Measurements from ENCODE around the gene FGR. TPM values are rescaled to one million over a fixed set of nuclear protein-coding genes. Genes with fewer than 3 reads are reported as not detected.

FGR gene
- polyA plus RNA-seq, 1 donor (not counting 4 experiments of a cell fraction or from before 2014, with no cell fraction given), result 0.04 TPM

DNA sequence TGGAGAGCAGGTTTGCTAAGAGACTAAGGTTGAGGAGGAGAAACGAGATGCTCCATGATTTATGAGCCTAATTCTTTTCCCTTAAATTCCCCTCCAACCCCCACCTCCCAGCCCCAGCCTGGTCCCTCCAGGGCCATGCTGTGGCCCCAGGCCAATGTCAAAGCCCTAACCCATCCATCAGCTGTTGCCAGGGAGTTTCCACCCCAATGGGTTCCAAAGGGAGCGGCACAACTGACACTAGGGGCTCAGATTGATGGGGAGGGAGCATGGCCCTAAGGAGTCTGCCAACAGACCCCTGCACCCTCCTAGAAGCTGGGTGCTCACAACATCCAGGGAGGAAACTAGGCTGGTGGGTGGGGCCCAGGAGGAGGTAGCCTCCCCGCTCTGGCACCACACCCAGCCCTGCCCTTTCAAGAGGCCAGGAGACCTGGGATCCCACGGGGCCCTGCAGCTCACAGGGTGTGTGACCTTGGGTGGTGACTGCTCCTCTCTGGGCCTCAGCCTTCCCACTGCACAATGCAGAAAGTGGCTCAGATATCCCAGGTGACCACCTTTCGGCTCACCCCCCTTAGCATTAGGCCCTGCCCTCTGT lies 44.0 kb downstream of the FGR start:
- Histone ChIP-seq H3K4me1 (ENCODE audit: control insufficient read depth, extremely low read depth, insufficient read depth, low read length) (peaks cover 48% of the 10 kb centered on the region), H3K4me3 (ENCODE audit: control insufficient read depth in 2 of 3, extremely low read depth in 1 of 3, insufficient read depth in 2 of 3, low read depth in 1 of 3, low read length in 3 of 3) (no peak overlapping the region), H3K27me3 (ENCODE audit: control insufficient read depth, extremely low read depth, insufficient read depth, low read length) (no peaks in the 10 kb centered on the region), H3K36me3 (ENCODE audit: control insufficient read depth in 2 of 2, extremely low read depth in 1 of 2, insufficient read depth in 2 of 2, low read length in 2 of 2) (peaks cover 2 to 7% of the 10 kb centered on the region in 2 experiments), H3K9ac (ENCODE audit: control insufficient read depth, extremely low read depth, insufficient read depth, low read length) (no peak overlapping the region), H3K9me3 (ENCODE audit: control insufficient read depth, low read depth, low read length) (no peaks in the 10 kb centered on the region), H2AFZ (ENCODE audit: control insufficient read depth, low read length) (no peak overlapping the region), H3K27ac (ENCODE audit: control insufficient read depth, insufficient read depth, low read length) (no peak overlapping the region), H3K9me1 (ENCODE audit: control insufficient read depth, extremely low read depth, insufficient read depth, low read length) (peaks cover 10% of the 10 kb centered on the region), H4K20me1 (ENCODE audit: control insufficient read depth, extremely low read depth, insufficient read depth, low read length) (peaks cover 12% of the 10 kb centered on the region), H3K4me2 (ENCODE audit: control insufficient read depth, extremely low read depth, insufficient read depth, low read depth, low read length) (peak overlapping the region; percentile 50), H3K79me2 (ENCODE audit: control insufficient read depth, insufficient read depth, low read length) (peaks cover 70% of the 10 kb centered on the region)
- dilution Hi-C loops (cut with MboI; ENCODE audit: extremely low pct_ligation_motif_present, low sequenced_read_pairs), result loop anchor here (25.0 kb wide), 1 partner anchor 179 kb away; no protein-coding TSS in a partner anchor
- FAIRE-seq, result no peak
- no peak for DNase-seq (ENCODE audit: low read depth, low spot score)
- TF ChIP-seq EZH2 (IDR thresholded peaks at IDR 0.05; ENCODE audit: low read length) (no peak), CTCF (optimal IDR thresholded peaks at IDR 0.05 in 1 of 3, IDR thresholded peaks at IDR 0.05 in 1 of 3, conservative IDR thresholded peaks at IDR 0.05 in 1 of 3; ENCODE audit: extremely low read depth in 1 of 3, insufficient read depth in 2 of 3, low read length in 3 of 3) (no peak)

DNA sequence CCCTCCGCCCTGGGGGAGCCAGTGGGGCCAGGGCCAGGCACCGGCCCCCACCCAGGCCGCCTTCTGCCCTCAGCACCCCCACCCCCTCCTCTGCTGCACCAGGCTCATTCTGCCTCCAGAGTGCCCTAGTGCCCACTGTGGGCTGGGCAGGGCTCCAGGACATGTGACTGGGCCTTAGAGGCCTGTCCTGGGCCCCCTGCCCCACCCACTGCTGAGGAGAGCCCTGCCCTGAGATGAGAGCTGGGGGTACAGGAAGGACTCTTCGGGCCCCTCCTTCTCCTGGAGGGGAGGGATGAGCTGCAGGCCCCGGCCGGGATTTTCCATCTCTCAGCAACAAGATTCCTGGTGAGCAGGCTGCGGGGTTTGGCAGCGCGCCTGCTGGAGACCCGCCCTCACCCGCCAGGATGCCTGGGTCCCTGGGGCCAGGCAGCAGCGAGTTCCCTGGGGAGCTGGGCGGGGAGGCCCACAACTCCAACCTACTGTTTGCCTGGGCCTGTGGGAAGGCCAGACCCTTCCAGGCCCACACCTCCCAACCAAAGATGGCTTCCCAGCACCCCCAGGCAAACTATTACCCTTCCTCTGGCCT lies 45.1 kb downstream of the FGR start:
- Histone ChIP-seq H3K4me2 (ENCODE audit: control insufficient read depth, extremely low read depth, insufficient read depth, low read depth, low read length) (peak overlapping the region; percentile 50), H3K79me2 (ENCODE audit: control insufficient read depth, insufficient read depth, low read length) (peaks cover 65% of the 10 kb centered on the region), H2AFZ (ENCODE audit: control insufficient read depth, low read length) (no peak overlapping the region), H3K9me1 (ENCODE audit: control insufficient read depth, extremely low read depth, insufficient read depth, low read length) (peaks cover 6% of the 10 kb centered on the region), H3K4me3 (ENCODE audit: control insufficient read depth in 2 of 3, extremely low read depth in 1 of 3, insufficient read depth in 2 of 3, low read depth in 1 of 3, low read length in 3 of 3) (no peak overlapping the region), H3K27ac (ENCODE audit: control insufficient read depth, insufficient read depth, low read length) (peak overlapping the region; percentile 6), H3K4me1 (ENCODE audit: control insufficient read depth, extremely low read depth, insufficient read depth, low read length) (peaks cover 37% of the 10 kb centered on the region), H3K36me3 (ENCODE audit: control insufficient read depth in 2 of 2, extremely low read depth in 1 of 2, insufficient read depth in 2 of 2, low read length in 2 of 2) (peaks cover 2 to 8% of the 10 kb centered on the region in 2 experiments), H3K9ac (ENCODE audit: control insufficient read depth, extremely low read depth, insufficient read depth, low read length) (peak overlapping the region; percentile 18), H4K20me1 (ENCODE audit: control insufficient read depth, extremely low read depth, insufficient read depth, low read length) (peaks cover 11% of the 10 kb centered on the region), H3K9me3 (ENCODE audit: control insufficient read depth, low read depth, low read length) (no peaks in the 10 kb centered on the region), H3K27me3 (ENCODE audit: control insufficient read depth, extremely low read depth, insufficient read depth, low read length) (no peaks in the 10 kb centered on the region)
- dilution Hi-C loops (cut with MboI; ENCODE audit: extremely low pct_ligation_motif_present, low sequenced_read_pairs), result loop anchor here (25.0 kb wide), 1 partner anchor 178 kb away; no protein-coding TSS in a partner anchor
- DNase-seq (ENCODE audit: low read depth, low spot score) (no peak), FAIRE-seq (no peak)
- TF ChIP-seq CTCF (optimal IDR thresholded peaks at IDR 0.05 in 1 of 3, IDR thresholded peaks at IDR 0.05 in 1 of 3, conservative IDR thresholded peaks at IDR 0.05 in 1 of 3; ENCODE audit: extremely low read depth in 1 of 3, insufficient read depth in 2 of 3, low read length in 3 of 3), result no peak
- TF ChIP-seq EZH2 (IDR thresholded peaks at IDR 0.05; ENCODE audit: low read length), result no peak

Measured in keratinocyte (primary cell).